Raji (cell line): ENCODE data around the gene DPF1.

Experiments used
- POLR2A ChIP-seq: IDR thresholded peaks from 2 replicates; pipeline ENCODE4 v1.6.1; 2011; ENCODE audit warnings: low read depth, low read length, control low read depth; ENCODE audit not compliant: insufficient read depth

Gene DPF1

GRCh38 chr19:38253788-38254187 is 29.8 kb upstream of the DPF1 start:
- no peak for TF ChIP-seq POLR2A

- 0 out of 2 replicates have a peak, but pooled peaks have one; percentile 10 for TF ChIP-seq POLR2A
These were observed 29.1 kb upstream of the DPF1 start for GRCh38 chr19:38252941-38253691.

- no peak for TF ChIP-seq POLR2A
These were observed 28.4 kb upstream of the DPF1 start for GRCh38 chr19:38252385-38252784.

- no peak for TF ChIP-seq POLR2A
These were observed 27.6 kb upstream of the DPF1 start for GRCh38 chr19:38251564-38252051.

GRCh38 chr19:38250821-38251563 is 27.0 kb upstream of the DPF1 start:
- no peak for TF ChIP-seq POLR2A

- no peak for TF ChIP-seq POLR2A
These were observed 26.4 kb upstream of the DPF1 start for GRCh38 chr19:38250428-38250820.

GRCh38 chr19:38248421-38248820 is 24.4 kb upstream of the DPF1 start:
- TF ChIP-seq POLR2A = no peak

- no peak for TF ChIP-seq POLR2A
These were observed 23.8 kb upstream of the DPF1 start for GRCh38 chr19:38247734-38248268.

GRCh38 chr19:38247126-38247525 is 23.1 kb upstream of the DPF1 start:
- TF ChIP-seq POLR2A = no peak

- no peak for TF ChIP-seq POLR2A
These were observed 21.9 kb upstream of the DPF1 start for GRCh38 chr19:38245826-38246498.

- TF ChIP-seq POLR2A = no peak
These were observed 19.3 kb upstream of the DPF1 start for GRCh38 chr19:38243279-38243673.

GRCh38 chr19:38239816-38240215 is 15.8 kb upstream of the DPF1 start:
- TF ChIP-seq POLR2A = no peak

- no peak for TF ChIP-seq POLR2A
These were observed 10.6 kb upstream of the DPF1 start for GRCh38 chr19:38234615-38235014.

GRCh38 chr19:38233740-38234251 is 9.8 kb upstream of the DPF1 start:
- TF ChIP-seq POLR2A = no peak

- TF ChIP-seq POLR2A = no peak
These were observed 7.9 kb upstream of the DPF1 start for GRCh38 chr19:38231918-38232317.
